ENCODE measurements around the gene KRT31. TPM values are rescaled to one million over a fixed set of nuclear protein-coding genes. Genes with fewer than 3 reads are reported as not detected.

The KRT31 gene
- total RNA-seq (2022; extraction: Qiagen RNA extraction; ENCODE audit: low read depth): not detected in 5 replicates

GRCh38 chr17:41396996-41397660, at the start of gene KRT31:
Gene KRT31 (minus strand): TSS chr17:41397608. CDS start chr17:41397539, 69 bp downstream.

DNA sequence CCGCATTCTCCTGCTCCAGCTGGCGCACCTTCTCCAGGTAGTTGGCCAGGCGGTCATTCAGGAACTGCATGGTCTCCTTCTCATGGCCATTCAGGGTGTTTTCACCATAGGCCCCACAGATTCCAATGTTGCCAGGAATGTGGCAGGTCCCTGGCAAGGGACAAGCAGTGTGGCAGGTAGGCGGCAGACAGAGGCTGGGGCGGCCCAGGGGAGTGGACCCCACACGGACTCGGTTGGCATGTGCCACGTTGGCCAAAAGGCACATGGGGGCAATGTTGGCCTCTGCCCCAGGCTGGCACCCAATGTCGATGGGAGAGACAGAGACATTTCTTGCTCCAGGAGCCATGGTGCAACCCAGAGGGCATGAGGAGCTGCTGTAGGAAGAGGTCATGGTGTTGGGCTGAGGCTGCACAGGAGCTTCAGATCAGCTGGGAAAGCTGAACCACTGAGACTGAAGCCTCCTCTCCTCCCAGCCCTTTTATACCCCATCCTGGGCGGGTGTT, 43.2 kb upstream of the KRT31 start, which contains the start of gene KRT38:
KRT38 (minus strand) TSS at position 453 of the 503 bp plus-strand sequence; CDS start at position 391, 62 bp downstream.

DNA sequence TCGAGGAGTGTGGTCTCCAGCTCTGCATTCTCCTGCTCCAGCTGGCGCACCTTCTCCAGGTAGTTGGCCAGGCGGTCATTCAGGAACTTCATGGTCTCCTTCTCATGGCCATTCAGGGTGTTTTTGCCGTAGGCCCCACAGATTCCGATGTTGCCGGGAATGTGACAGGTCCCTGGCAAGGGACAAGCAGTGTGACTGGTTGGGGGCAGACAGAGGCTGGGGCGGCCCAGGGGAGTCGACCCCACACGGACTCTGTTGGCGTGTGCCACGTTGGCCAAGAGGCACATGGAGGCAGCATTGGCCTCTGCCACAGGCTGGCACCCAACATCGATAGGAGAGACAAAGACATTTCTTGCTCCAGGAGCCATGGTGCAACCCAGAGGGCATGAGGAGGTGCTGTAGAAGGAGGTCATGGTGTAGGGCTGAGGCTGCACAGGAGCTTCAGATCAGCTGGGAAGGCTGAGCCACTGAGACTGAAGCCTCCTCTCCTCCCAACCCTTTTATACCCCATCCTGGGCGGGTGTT, 26.8 kb upstream of the KRT31 start, which contains the start of gene KRT37:
KRT37 (minus strand) TSS at position 475 of the 525 bp plus-strand sequence; CDS start at position 413, 62 bp downstream.

DNA sequence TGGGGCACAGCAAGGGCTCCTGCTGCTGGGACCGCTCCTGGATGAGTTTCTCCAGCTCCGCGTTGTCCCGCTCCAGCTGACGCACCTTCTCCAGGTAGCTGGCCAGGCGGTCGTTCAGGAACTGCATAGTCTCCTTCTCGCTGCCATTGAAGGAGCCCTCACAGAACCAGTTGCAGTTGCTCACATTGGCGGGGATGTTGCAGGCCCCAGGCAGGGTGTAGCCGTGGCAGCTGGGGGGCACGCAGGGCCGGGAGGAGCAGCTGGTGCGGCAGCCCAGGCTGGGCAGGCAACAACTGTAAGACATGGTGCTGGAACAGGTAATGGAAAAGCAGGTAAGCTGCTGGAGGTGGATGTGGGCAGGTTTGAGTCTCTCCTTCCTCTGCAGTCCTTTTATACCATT, 15.5 kb downstream of the KRT31 start, which contains the start of gene KRT34:
KRT34 (minus strand) TSS at position 364 of the 400 bp plus-strand sequence; CDS start at position 304, 60 bp downstream.

DNA sequence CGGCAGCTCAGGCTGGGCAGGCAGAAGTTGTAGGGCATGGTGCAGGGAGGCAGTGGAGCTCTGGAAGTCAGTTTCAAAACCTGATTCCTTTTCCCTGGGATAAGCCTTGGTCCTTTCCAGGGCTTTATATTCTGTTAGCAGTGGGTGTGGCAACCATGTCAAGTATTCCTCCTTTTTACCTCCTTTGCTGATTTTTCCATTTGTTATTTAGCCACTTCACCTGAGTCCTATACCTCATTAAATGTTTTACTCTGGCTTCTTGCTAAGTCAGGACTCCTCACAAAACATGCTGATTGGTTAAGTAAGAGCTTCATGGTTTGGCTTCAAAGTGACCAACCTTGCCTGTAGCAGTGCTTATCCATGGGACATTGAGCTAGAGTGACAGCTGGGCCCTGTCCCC, 27.7 kb downstream of the KRT31 start, which contains the start of gene KRT33B:
KRT33B (minus strand) TSS at position 101 of the 400 bp plus-strand sequence; CDS start at position 38, 63 bp downstream.

DNA sequence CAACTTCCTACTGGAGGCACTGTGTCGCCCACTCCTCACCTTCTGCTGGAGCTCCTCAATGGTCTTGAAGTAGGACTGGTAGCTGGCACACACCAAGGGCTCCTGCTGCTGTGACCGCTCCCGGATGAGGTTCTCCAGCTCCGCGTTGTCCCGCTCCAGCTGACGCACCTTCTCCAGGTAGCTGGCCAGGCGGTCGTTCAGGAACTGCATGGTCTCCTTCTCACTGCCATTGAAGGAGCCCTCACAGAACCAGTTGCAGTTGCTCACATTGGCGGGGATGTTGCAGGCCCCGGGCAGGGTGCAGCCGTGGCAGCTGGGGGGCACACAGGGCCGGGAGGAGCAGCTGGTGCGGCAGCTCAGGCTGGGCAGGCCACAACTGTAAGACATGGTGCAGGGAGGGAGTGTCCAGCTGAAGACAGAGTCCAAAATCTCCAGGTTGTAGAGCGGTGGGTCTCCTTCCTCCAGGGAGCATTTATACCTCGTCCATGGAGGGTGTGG, 47.0 kb downstream of the KRT31 start, which contains the start of gene KRT33A:
KRT33A (minus strand) TSS at position 448 of the 498 bp plus-strand sequence; CDS start at position 387, 61 bp downstream.

Other genes starting within 250 kb of the KRT31 start
- not detected in 5 replicates for gene KRTAP4-5, start 247.8 kb downstream of the KRT31 start, total RNA-seq (2022; extraction: Qiagen RNA extraction; ENCODE audit: low read depth)
- not detected in 5 replicates for gene KRTAP4-4, start 236.9 kb downstream of the KRT31 start, total RNA-seq (2022; extraction: Qiagen RNA extraction; ENCODE audit: low read depth)
- not detected in 5 replicates for gene KRTAP4-3, start 229.4 kb downstream of the KRT31 start, total RNA-seq (2022; extraction: Qiagen RNA extraction; ENCODE audit: low read depth)
- gene KRTAP4-2, start 219.4 kb downstream of the KRT31 start, total RNA-seq (2022; extraction: Qiagen RNA extraction; ENCODE audit: low read depth): not detected in 5 replicates
- 0.07 to 0.56 TPM (median 0.26 TPM) in 4 of 5 replicates, not detected in the other for gene KRTAP4-1, start 212.7 kb downstream of the KRT31 start, total RNA-seq (2022; extraction: Qiagen RNA extraction; ENCODE audit: low read depth)
- not detected in 5 replicates for gene KRTAP9-1, start 207.7 kb downstream of the KRT31 start, total RNA-seq (2022; extraction: Qiagen RNA extraction; ENCODE audit: low read depth)
- gene KRTAP9-2, start 171.0 kb downstream of the KRT31 start, total RNA-seq (2022; extraction: Qiagen RNA extraction; ENCODE audit: low read depth): not detected in 5 replicates
- gene KRTAP9-3, start 165.2 kb downstream of the KRT31 start, total RNA-seq (2022; extraction: Qiagen RNA extraction; ENCODE audit: low read depth): not detected in 5 replicates
- gene KRTAP9-8, start 159.6 kb downstream of the KRT31 start, total RNA-seq (2022; extraction: Qiagen RNA extraction; ENCODE audit: low read depth): not detected in 5 replicates
- not detected in 5 replicates for gene KRTAP9-4, start 147.9 kb downstream of the KRT31 start, total RNA-seq (2022; extraction: Qiagen RNA extraction; ENCODE audit: low read depth)
- not detected in 5 replicates for gene KRTAP9-9, start 142.2 kb downstream of the KRT31 start, total RNA-seq (2022; extraction: Qiagen RNA extraction; ENCODE audit: low read depth)
- gene KRTAP9-6, start 132.2 kb downstream of the KRT31 start, total RNA-seq (2022; extraction: Qiagen RNA extraction; ENCODE audit: low read depth): not detected in 5 replicates
- gene KRTAP9-7, start 121.9 kb downstream of the KRT31 start, total RNA-seq (2022; extraction: Qiagen RNA extraction; ENCODE audit: low read depth): not detected in 5 replicates
- gene KRTAP29-1, start 94.8 kb downstream of the KRT31 start, total RNA-seq (2022; extraction: Qiagen RNA extraction; ENCODE audit: low read depth): not detected in 5 replicates
- gene KRTAP16-1, start 88.3 kb downstream of the KRT31 start, total RNA-seq (2022; extraction: Qiagen RNA extraction; ENCODE audit: low read depth): not detected in 5 replicates
- not detected in 5 replicates for gene KRTAP17-1, start 81.9 kb downstream of the KRT31 start, total RNA-seq (2022; extraction: Qiagen RNA extraction; ENCODE audit: low read depth)
- not detected in 5 replicates for gene KRT33A, start 46.8 kb downstream of the KRT31 start, total RNA-seq (2022; extraction: Qiagen RNA extraction; ENCODE audit: low read depth)
- 0.05 to 0.13 TPM (median 0.10 TPM) in 3 of 5 replicates, not detected in the others for gene KRT33B, start 27.8 kb downstream of the KRT31 start, total RNA-seq (2022; extraction: Qiagen RNA extraction; ENCODE audit: low read depth)
- gene KRT34, start 15.3 kb downstream of the KRT31 start, total RNA-seq (2022; extraction: Qiagen RNA extraction; ENCODE audit: low read depth): 0.25 to 0.64 TPM (median 0.35 TPM) in 5 replicates
- not detected in 5 replicates for gene KRT37, start 27.0 kb upstream of the KRT31 start, total RNA-seq (2022; extraction: Qiagen RNA extraction; ENCODE audit: low read depth)
- not detected in 5 replicates for gene KRT38, start 43.4 kb upstream of the KRT31 start, total RNA-seq (2022; extraction: Qiagen RNA extraction; ENCODE audit: low read depth)
- gene KRT32, start 69.8 kb upstream of the KRT31 start, total RNA-seq (2022; extraction: Qiagen RNA extraction; ENCODE audit: low read depth): 0.06 to 0.08 TPM in 2 of 5 replicates, not detected in the others
- gene KRT35, start 83.5 kb upstream of the KRT31 start, total RNA-seq (2022; extraction: Qiagen RNA extraction; ENCODE audit: low read depth): not detected in 5 replicates
- gene KRT36, start 92.3 kb upstream of the KRT31 start, total RNA-seq (2022; extraction: Qiagen RNA extraction; ENCODE audit: low read depth): not detected in 5 replicates
- gene KRT13, start 108.0 kb upstream of the KRT31 start, total RNA-seq (2022; extraction: Qiagen RNA extraction; ENCODE audit: low read depth): 0.16 to 0.30 TPM (median 0.20 TPM) in 5 replicates
- 3.5 to 6.2 TPM (median 5.4 TPM) in 5 replicates for gene KRT15, start 121.3 kb upstream of the KRT31 start, total RNA-seq (2022; extraction: Qiagen RNA extraction; ENCODE audit: low read depth)
- gene KRT19, start 130.7 kb upstream of the KRT31 start, total RNA-seq (2022; extraction: Qiagen RNA extraction; ENCODE audit: low read depth): 43.9 to 68.3 TPM (median 57.0 TPM) in 5 replicates
- not detected in 5 replicates for gene KRT9, start 174.5 kb upstream of the KRT31 start, total RNA-seq (2022; extraction: Qiagen RNA extraction; ENCODE audit: low read depth)
- 0.14 to 0.30 TPM (median 0.16 TPM) in 3 of 5 replicates, not detected in the others for gene KRT14, start 189.3 kb upstream of the KRT31 start, total RNA-seq (2022; extraction: Qiagen RNA extraction; ENCODE audit: low read depth)
- gene KRT16, start 215.2 kb upstream of the KRT31 start, total RNA-seq (2022; extraction: Qiagen RNA extraction; ENCODE audit: low read depth): 0.43 to 0.96 TPM (median 0.73 TPM) in 5 replicates
- gene KRT17, start 227.0 kb upstream of the KRT31 start, total RNA-seq (2022; extraction: Qiagen RNA extraction; ENCODE audit: low read depth): 0.77 to 1.2 TPM (median 1.1 TPM) in 5 replicates

Data from A549 treated with CpdA at 1 μM for 4 hours (cell line).